Airway epithelial cell (primary cell): ENCODE results near the gene SPARC. TPM values are rescaled to one million over a fixed set of nuclear protein-coding genes. Genes with fewer than 3 reads are reported as not detected.

Experiments used
- total RNA-seq: library from RNA; depleted of rRNA; stranded (reverse); fragments of >200 nt; gene quantifications from 2 replicates; pipeline ENCODE4 v1.2.3, GENCODE V29; 2015

SPARC gene
- 129 and 176 TPM in 2 replicates for total RNA-seq

DNA sequence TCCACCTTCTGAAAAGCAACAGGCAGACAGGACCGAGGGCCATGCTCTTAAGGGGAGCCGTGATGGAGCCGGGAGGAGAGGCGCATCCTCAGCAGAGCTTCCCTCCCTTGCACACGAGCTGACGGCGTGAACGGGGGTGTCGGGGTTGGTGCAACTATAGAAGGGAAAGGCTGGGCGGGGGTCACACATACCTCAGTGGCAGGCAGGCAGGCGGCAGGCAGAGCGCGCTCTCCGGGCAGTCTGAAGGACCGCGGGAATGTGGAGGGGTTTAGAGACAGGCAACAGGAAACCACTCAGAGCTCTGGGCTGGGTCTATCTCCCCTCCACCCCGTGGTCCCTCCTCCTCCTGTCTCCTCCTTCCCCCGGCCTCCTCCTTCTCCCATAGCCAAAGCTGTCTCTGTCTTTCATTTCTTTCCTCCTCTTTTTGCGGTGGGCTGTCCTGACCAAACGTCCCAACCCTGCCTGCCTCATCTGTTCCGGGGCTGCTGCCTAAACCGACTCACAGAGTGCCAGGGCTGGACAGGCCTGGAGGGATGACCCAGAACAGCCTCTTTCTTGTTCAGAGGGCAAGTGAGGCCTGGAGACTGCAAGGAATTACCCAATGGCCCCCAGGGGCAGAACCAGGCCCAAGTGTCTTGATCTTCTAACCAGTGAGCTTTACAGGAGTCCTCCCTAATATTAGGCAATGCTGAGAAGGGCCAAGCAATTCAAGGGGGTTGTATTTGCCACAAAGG, at the start of gene SPARC:
Gene SPARC (minus strand): TSS at position 242 of the 734 bp plus-strand sequence. CDS start 10,727 bp downstream, outside the sequence.

Other genes with a start within 250 kb of the SPARC start
- 5.6 and 7.5 TPM in 2 replicates for gene SLC36A1, start 239.3 kb downstream of the SPARC start, total RNA-seq
- gene FAT2, start 95.6 kb downstream of the SPARC start, total RNA-seq, result 121 and 180 TPM in 2 replicates
- 139 and 206 TPM in 2 replicates for gene ATOX1, start 71.7 kb upstream of the SPARC start, total RNA-seq
- 124 and 140 TPM in 2 replicates for gene G3BP1, start 85.0 kb upstream of the SPARC start, total RNA-seq
- not detected in 2 replicates for gene GLRA1, start 237.9 kb upstream of the SPARC start, total RNA-seq